HepG2 (cell line): Measurements from ENCODE around the gene SLX9.

ENCODE experiments used
- CREB1 ChIP-seq, 2 experiments: fragments of 450-650 bp in 1 of 2; IDR thresholded peaks; 2 replicates each; pipeline ENCODE4 v1.6.1; 2016 to 2017; ENCODE audit warnings: control low read depth in 1 of 2, mild to moderate bottlenecking in 1 of 2, missing compliant biosample characterization in 1 of 2, missing genetic modification characterization in 1 of 2
- CREM ChIP-seq, 2 experiments: sonication (generic) in 1 of 2; formaldehyde crosslinking in 1 of 2; IDR thresholded peaks; 2 replicates each; pipeline versions ENCODE4 v1.4.0 to v1.6.1; 2016 to 2020; ENCODE audit warnings: antibody characterized with exemption in 1 of 2, mild to moderate bottlenecking in 1 of 2, missing genetic modification reagents in 1 of 2
- CTCF ChIP-seq: sonication (generic); formaldehyde crosslinking; IDR thresholded peaks from 2 replicates; pipeline ENCODE4 v1.5.0; 2020; ENCODE audit warnings: mild to moderate bottlenecking, missing genetic modification reagents, moderate library complexity
- EZH2 ChIP-seq: conservative IDR thresholded peaks from 2 replicates; pipeline ENCODE4 v1.6.1; 2012; ENCODE audit warnings: mild to moderate bottlenecking, low read depth, low read length, moderate library complexity
- HHEX ChIP-seq: IDR thresholded peaks from 2 replicates; pipeline ENCODE4 v1.6.1; 2016; ENCODE audit warnings: control low read depth
- TRIM22 ChIP-seq: fragments of 450-650 bp; IDR thresholded peaks from 2 replicates; pipeline ENCODE4 v1.6.1; 2017
- TSC22D2 ChIP-seq: sonication (generic); formaldehyde crosslinking; IDR thresholded peaks from 2 replicates; pipeline ENCODE4 v1.5.1; 2020; ENCODE audit warnings: missing genetic modification reagents, mild to moderate bottlenecking, borderline replicate concordance
- ZNF335 ChIP-seq: sonication (generic); formaldehyde crosslinking; IDR thresholded peaks from 2 replicates; pipeline ENCODE4 v1.4.0; 2020; ENCODE audit warnings: missing genetic modification reagents
- ZNF589 ChIP-seq: sonication (generic); formaldehyde crosslinking; conservative IDR thresholded peaks from 2 replicates; pipeline ENCODE4 v1.8.0; 2022; ENCODE audit warnings: mild to moderate bottlenecking, moderate library complexity, missing genetic modification reagents

GRCh38 chr21:44992608-44993031 is 52.8 kb downstream of the SLX9 start:
- TF ChIP-seq TRIM22 = no peak
- no peak for TF ChIP-seq ZNF589
- no peak for TF ChIP-seq CTCF (CRISPR knock-in tag)
- no peak for TF ChIP-seq TSC22D2
- no peak for TF ChIP-seq CREM (IDR thresholded peaks at IDR 0.05)
- TF ChIP-seq CREM (CRISPR knock-in tag; IDR thresholded peaks at IDR 0.05) = no peak
- no peak for TF ChIP-seq HHEX
- no peak for TF ChIP-seq EZH2
- no peak for TF ChIP-seq CREB1 (IDR thresholded peaks at IDR 0.05)
- no peak for TF ChIP-seq CREB1 (CRISPR knock-in tag; IDR thresholded peaks at IDR 0.05)
- no peak for TF ChIP-seq ZNF335 (CRISPR knock-in tag)
